MCF 10A (cell line): ENCODE measurements around the gene LIME1. TPM values are rescaled to one million over a fixed set of nuclear protein-coding genes. Genes with fewer than 3 reads are reported as not detected.

Source experiments
- BruUV-seq: library from RNA; stranded (reverse); fragments of 400-500 nt; replicated peaks from 2 replicates; lab custom pipeline; 2021; lab: Mats Ljungman, UMichigan
- CTCF ChIA-PET: fragments of 300-600 bp; sonication (Branson Sonifier 250); formaldehyde crosslinking; extraction: SDS; loops from one replicate; lab custom pipeline; 2021; ENCODE audit warnings: antibody characterized with exemption, inconsistent platforms; lab: Yijun Ruan, JAX
- POLR2A ChIA-PET: fragments of 300-600, 350-650 bp; sonication (Branson Sonifier 250); formaldehyde crosslinking; extraction: SDS; loops from one replicate; lab custom pipeline; 2020; ENCODE audit warnings: antibody characterized with exemption, inconsistent platforms; lab: Yijun Ruan, JAX
- DNase-seq: peaks from one replicate; pipeline ENCODE4 v3.0.0-alpha.2; 2018; ENCODE audit not compliant: unreplicated experiment
- H3K27ac Mint-ChIP-seq: one replicate; pipeline ENCODE4 v1.8.0; 2022; ENCODE audit warnings: mild to moderate bottlenecking, low read depth, mixed read lengths; ENCODE audit not compliant: unreplicated experiment
- H3K27me3 Mint-ChIP-seq: one replicate; pipeline ENCODE4 v1.8.0; 2022; ENCODE audit warnings: mixed read lengths; ENCODE audit not compliant: insufficient read depth, unreplicated experiment
- H3K36me3 Mint-ChIP-seq: one replicate; pipeline ENCODE4 v1.8.0; 2022; ENCODE audit warnings: mild to moderate bottlenecking, moderate library complexity, mixed read lengths; ENCODE audit not compliant: insufficient read depth, unreplicated experiment
- H3K4me1 Mint-ChIP-seq: one replicate; pipeline ENCODE4 v1.8.0; 2022; ENCODE audit warnings: mixed read lengths; ENCODE audit not compliant: insufficient read depth, unreplicated experiment
- H3K4me3 Mint-ChIP-seq: one replicate; pipeline ENCODE4 v1.8.0; 2022; ENCODE audit warnings: mild to moderate bottlenecking, moderate library complexity, mixed read lengths; ENCODE audit not compliant: unreplicated experiment
- H3K9me3 Mint-ChIP-seq: one replicate; pipeline ENCODE4 v1.8.0; 2022; ENCODE audit warnings: mixed read lengths; ENCODE audit not compliant: unreplicated experiment
- intact Hi-C: fragments of 100-400 bp; cut with micrococcal nuclease; formaldehyde crosslinking; loops from 2 replicates; pipeline ENCODE4 v1.14.1; 2022
- total RNA-seq: library from RNA; stranded (reverse); gene quantifications from 2 replicates; pipeline ENCODE4 v1.2.3, GENCODE V29; 2022
- TF ChIP-seq, protein P1 (sequence below): fragments of 200-600 bp; IDR thresholded peaks from one replicate; pipeline ENCODE4 v1.8.0; 2022; ENCODE audit warnings: antibody characterized with exemption, mild to moderate bottlenecking; ENCODE audit not compliant: unreplicated experiment

The LIME1 gene
- total RNA-seq, 1 experiment from 2014 or later, result 10.1 TPM

GRCh38 chr20:63737695-63737944 lies 1.2 kb downstream of the LIME1 start:
- no peak for DNase-seq
- H3K27ac Mint-ChIP-seq, result no peak overlapping the region
- no peak overlapping the region for H3K4me3 Mint-ChIP-seq
- peaks cover 25% of the 10 kb centered on the region for H3K36me3 Mint-ChIP-seq
- POLR2A ChIA-PET, result interaction anchor here (0.6 kb wide), 1 partner anchor 8 kb away, joined by 3 read pairs; no protein-coding TSS in a partner anchor
- no peaks in the 10 kb centered on the region for H3K4me1 Mint-ChIP-seq
- no peaks in the 10 kb centered on the region for H3K9me3 Mint-ChIP-seq
- intact Hi-C loops, result no loop called here
- BruUV-seq, result no TSS peak
- TF ChIP-seq, protein P1, sequence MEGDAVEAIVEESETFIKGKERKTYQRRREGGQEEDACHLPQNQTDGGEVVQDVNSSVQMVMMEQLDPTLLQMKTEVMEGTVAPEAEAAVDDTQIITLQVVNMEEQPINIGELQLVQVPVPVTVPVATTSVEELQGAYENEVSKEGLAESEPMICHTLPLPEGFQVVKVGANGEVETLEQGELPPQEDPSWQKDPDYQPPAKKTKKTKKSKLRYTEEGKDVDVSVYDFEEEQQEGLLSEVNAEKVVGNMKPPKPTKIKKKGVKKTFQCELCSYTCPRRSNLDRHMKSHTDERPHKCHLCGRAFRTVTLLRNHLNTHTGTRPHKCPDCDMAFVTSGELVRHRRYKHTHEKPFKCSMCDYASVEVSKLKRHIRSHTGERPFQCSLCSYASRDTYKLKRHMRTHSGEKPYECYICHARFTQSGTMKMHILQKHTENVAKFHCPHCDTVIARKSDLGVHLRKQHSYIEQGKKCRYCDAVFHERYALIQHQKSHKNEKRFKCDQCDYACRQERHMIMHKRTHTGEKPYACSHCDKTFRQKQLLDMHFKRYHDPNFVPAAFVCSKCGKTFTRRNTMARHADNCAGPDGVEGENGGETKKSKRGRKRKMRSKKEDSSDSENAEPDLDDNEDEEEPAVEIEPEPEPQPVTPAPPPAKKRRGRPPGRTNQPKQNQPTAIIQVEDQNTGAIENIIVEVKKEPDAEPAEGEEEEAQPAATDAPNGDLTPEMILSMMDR, result no peak
- CTCF ChIA-PET, result no interaction called here
- no peaks in the 10 kb centered on the region for H3K27me3 Mint-ChIP-seq

- CTCF ChIA-PET, result no interaction called here
- BruUV-seq, result no TSS peak
- no peak overlapping the region for H3K27ac Mint-ChIP-seq
- peaks cover 25% of the 10 kb centered on the region for H3K36me3 Mint-ChIP-seq
- TF ChIP-seq, protein P1, result no peak
- no peak overlapping the region for H3K4me3 Mint-ChIP-seq
- DNase-seq, result no peak
- no peaks in the 10 kb centered on the region for H3K4me1 Mint-ChIP-seq
- H3K27me3 Mint-ChIP-seq, result no peaks in the 10 kb centered on the region
- POLR2A ChIA-PET, result interaction anchor here (1.4 to 3.6 kb wide), 2 partner anchors 27 to 31 kb away, joined by 4 to 79 read pairs; partner anchors contain the start of genes ARFRP1 and ZGPAT
- intact Hi-C loops, result no loop called here
- no peaks in the 10 kb centered on the region for H3K9me3 Mint-ChIP-seq
These were observed 1.7 kb downstream of the LIME1 start for GRCh38 chr20:63737945-63738686.

DNA sequence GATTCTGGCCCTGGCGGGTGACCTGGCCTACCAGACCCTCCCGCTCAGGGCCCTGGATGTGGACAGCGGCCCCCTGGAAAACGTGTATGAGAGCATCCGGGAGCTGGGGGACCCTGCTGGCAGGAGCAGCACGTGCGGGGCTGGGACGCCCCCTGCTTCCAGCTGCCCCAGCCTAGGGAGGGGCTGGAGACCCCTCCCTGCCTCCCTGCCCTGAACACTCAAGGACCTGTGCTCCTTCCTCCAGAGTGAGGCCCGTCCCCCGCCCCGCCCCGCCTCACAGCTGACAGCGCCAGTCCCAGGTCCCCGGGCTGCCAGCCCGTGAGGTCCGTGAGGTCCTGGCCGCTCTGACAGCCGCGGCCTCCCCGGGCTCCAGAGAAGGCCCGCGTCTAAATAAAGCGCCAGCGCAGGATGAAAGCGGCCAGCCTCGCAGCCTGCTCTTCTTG lies 2.2 kb downstream of the LIME1 start:
- Mint-ChIP-seq H3K9me3 (no peaks in the 10 kb centered on the region), H3K36me3 (peaks cover 31% of the 10 kb centered on the region), H3K27me3 (no peaks in the 10 kb centered on the region), H3K27ac (no peak overlapping the region), H3K4me1 (no peaks in the 10 kb centered on the region), H3K4me3 (no peak overlapping the region)
- POLR2A ChIA-PET, result interaction anchor here (0.6 to 3.6 kb wide), 6 partner anchors 13 to 126 kb away, joined by 3 to 79 read pairs (median 4); partner anchors contain the start of genes ARFRP1, RTEL1 and ZGPAT
- BruUV-seq, result no TSS peak
- DNase-seq, result no peak
- CTCF ChIA-PET, result interaction anchor here (0.6 kb wide), 1 partner anchor 82 kb away, joined by 6 read pairs; no protein-coding TSS in a partner anchor
- intact Hi-C loops, result no loop called here
- TF ChIP-seq, protein P1, result no peak
